ENCODE data around the gene OLFML2A. TPM values are rescaled to one million over a fixed set of nuclear protein-coding genes. Genes with fewer than 3 reads are reported as not detected.
A peak's percentile ranks its signal among the peaks of the same experiment; 100 is the strongest.
"Not testable (repeated sequence)": the region's sequence is repeated elsewhere in the genome, so short reads cannot be mapped to it uniquely, and the experiment has no call there.

The OLFML2A gene
- total RNA-seq, 1 donor = 13.7 TPM

GRCh38 chr9:124839612-124840299 lies 62.8 kb downstream of the OLFML2A start:
- TF ChIP-seq CTCF (IDR thresholded peaks at IDR 0.05; ENCODE audit: insufficient read depth, low read length) = peak; percentile 66
- no peak overlapping the region for H3K4me3 ChIP-seq (ENCODE audit: low read depth, low read length)
- DNase-seq (ENCODE audit: low read depth) = peak; percentile 36

GRCh38 chr9:124840300-124840833 lies 63.4 kb downstream of the OLFML2A start:
- TF ChIP-seq CTCF (IDR thresholded peaks at IDR 0.05; ENCODE audit: insufficient read depth, low read length) = peak; percentile 26
- no peak overlapping the region for H3K4me3 ChIP-seq (ENCODE audit: low read depth, low read length)
- no peak for DNase-seq (ENCODE audit: low read depth)

- no peak for TF ChIP-seq CTCF (IDR thresholded peaks at IDR 0.05; ENCODE audit: insufficient read depth, low read length)
- H3K4me3 ChIP-seq (ENCODE audit: low read depth, low read length) = no peak overlapping the region
- no peak for DNase-seq (ENCODE audit: low read depth)
Measured at GRCh38 chr9:124841075-124841821, 64.3 kb downstream of the OLFML2A start.

GRCh38 chr9:124843456-124844034 lies 66.6 kb downstream of the OLFML2A start:
- no peak for TF ChIP-seq CTCF (IDR thresholded peaks at IDR 0.05; ENCODE audit: insufficient read depth, low read length)
- no peak overlapping the region for H3K4me3 ChIP-seq (ENCODE audit: low read depth, low read length)
- no peak for DNase-seq (ENCODE audit: low read depth)

GRCh38 chr9:124844291-124844690 lies 67.4 kb downstream of the OLFML2A start:
- TF ChIP-seq CTCF (IDR thresholded peaks at IDR 0.05; ENCODE audit: insufficient read depth, low read length) = no peak
- no peak overlapping the region for H3K4me3 ChIP-seq (ENCODE audit: low read depth, low read length)
- no peak for DNase-seq (ENCODE audit: low read depth)

GRCh38 chr9:124846467-124846866 lies 69.5 kb downstream of the OLFML2A start:
- not testable (repeated sequence) for H3K4me3 ChIP-seq (ENCODE audit: low read depth, low read length); DNase-seq (ENCODE audit: low read depth)

- no peak for DNase-seq (ENCODE audit: low read depth)
- no peak for TF ChIP-seq CTCF (IDR thresholded peaks at IDR 0.05; ENCODE audit: insufficient read depth, low read length)
- H3K4me3 ChIP-seq (ENCODE audit: low read depth, low read length) = no peak overlapping the region
Measured at GRCh38 chr9:124846969-124847368, 70.0 kb downstream of the OLFML2A start.

Data from fibroblast of the aortic adventitia (primary cell).